SK-MEL-5 (cell line): Measurements from ENCODE around the gene BPIFB1. TPM values are rescaled to one million over a fixed set of nuclear protein-coding genes. Genes with fewer than 3 reads are reported as not detected.
A peak's percentile ranks its signal among the peaks of the same experiment; 100 is the strongest.

Source experiments
- DNase-seq: peaks from one replicate; pipeline ENCODE4 v3.0.0-alpha.2; 2016; ENCODE audit warnings: low read depth, low spot score
- in situ Hi-C: cut with HindIII; loops from 2 replicates; pipeline ENCODE4 v1.10.0; 2016; ENCODE audit warnings: low sequenced_read_pairs, high pct_unique_total_duplicates, low pct_unique_long_range_greater_than_20kb
- total RNA-seq: library from RNA; depleted of rRNA; stranded (reverse); fragments of >200 nt; shearing (Covaris generic); gene quantifications from 2 replicates; pipeline ENCODE4 v1.2.3, GENCODE V29; 2014

Gene BPIFB1
- total RNA-seq, 1 experiment from 2014 or later: not detected

DNA sequence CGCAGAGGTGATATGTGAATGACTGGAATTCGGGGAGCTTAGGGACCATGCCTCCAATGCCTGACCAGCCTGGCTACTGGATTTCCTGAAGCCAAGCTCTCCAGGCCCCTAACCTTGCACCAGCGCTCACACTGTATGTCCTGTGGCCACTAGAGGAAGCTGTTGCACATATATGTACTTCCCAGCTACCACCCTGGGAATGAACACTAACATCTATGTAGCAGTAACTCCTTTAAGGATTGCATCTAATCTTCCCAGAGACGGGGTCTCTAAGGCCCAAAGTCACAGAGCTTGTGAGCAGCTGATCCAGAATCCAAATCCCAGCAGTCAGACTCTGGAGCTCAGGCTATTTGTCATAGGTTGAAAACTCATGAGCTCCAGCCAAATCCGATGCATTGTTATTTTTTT is 20.4 kb upstream of the BPIFB1 start:
- peak; percentile 89 for DNase-seq
- in situ Hi-C loops: no loop called here

DNA sequence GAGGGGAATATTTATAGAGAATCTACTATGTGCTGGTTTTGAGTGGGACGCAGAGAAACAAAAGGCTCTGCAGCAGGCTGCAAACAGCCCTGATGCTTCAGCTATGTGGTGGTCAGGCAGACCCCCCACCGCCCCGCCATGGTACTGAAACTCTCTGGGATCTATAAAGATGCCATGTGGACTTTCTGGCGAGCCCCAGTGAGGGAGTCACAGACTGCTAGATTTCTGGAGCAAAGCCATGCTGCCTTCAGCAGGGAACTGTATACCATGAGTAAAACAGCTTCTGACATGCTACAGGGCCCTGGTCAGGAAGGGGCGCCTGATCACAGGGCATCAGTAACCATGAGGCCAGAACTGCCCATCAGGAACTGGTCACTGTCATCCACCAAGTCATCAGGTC is 19.2 kb upstream of the BPIFB1 start:
- in situ Hi-C loops: no loop called here
- no peak for DNase-seq

DNA sequence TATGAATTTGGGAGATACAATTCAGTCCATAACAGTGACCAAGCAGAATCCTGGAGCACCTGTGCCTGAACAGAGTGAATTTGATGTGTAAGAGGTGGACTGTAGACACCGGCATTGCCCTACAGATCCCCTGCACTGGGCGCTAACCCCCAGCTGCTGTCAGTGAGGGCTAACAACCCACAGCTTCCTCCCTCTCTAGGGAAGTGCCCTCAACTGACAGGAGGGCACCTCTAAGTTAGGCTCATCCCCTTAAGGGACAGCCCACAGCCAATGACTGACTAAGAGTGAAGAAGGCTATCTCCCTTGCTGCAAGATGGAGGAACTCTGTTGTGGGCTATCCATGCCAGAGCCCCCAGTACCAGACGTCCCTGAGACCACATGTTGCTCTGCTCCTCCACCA is 15.3 kb upstream of the BPIFB1 start:
- no peak for DNase-seq
- in situ Hi-C loops: no loop called here

DNA sequence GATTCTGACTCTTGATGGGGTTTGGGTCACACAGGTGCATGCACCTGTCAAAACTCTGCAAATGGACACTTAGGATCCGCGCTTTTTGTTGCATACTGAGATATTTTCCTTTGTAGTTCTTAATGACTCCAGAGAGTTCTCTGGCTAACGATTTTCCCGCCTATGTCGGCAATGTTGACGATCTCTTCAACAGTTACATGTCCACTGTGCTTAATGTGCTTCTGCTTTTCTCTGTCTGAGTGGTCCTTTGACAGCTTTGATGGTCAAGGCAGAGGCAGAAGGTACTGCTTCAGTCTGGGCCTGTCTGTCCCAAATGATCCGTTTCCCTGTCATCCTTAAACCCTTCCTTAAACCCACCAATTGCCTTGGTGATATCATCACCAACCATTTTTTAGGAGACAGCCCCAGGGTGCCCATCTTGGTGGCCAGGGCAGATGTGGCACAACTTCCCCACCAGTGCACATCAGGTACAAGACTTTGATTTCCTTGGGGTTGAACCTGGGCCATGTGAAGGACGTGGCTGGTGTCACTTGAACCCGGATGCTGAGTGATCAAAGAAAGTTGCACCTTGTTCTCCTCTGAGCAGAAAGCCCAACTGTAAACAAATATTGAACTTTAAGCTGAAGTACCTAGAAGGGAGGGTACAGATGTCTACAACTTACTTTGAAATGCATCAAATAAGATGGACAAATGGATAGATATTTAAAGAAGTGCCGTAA is 10.7 kb upstream of the BPIFB1 start:
- in situ Hi-C loops: no loop called here

DNA sequence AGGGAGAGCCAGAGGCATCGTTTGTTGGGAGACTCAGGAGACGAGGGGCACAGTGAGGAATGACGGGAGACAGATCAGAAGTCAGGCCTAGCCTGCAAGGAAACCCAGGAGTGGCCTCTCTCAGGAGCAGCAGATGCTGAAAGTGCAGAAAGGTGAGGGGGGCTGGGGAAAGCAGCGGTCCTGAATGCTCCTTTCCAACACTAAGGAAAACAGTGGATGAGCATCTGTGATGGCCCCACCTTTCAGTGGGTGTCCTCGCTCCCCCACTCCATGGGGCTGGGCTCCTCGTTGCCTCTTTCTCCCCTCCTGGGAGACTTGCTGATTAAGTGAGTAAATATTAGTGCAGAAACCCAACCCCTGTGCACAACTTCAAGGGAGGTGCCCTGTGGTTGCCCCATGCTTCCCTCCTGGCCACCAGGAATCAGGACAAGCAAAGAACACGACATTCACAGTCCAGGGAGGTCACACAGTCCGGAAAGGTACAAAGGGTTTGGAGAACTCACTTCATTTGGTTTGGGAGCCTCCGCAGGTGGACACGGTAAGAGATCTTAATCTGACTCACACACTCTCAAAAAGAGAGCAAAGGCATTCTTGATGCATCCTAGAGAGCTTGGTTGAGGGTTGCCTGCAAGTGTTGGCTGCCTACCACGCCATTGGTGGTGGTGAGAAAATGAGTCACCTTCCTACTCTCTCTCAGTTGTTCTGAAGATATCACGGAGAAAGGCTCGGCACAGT is 9.7 kb upstream of the BPIFB1 start:
- in situ Hi-C loops: no loop called here
- DNase-seq: no peak

More for the DNA sequence above, 10.7 kb upstream of the BPIFB1 start:
- no peak for DNase-seq

DNA sequence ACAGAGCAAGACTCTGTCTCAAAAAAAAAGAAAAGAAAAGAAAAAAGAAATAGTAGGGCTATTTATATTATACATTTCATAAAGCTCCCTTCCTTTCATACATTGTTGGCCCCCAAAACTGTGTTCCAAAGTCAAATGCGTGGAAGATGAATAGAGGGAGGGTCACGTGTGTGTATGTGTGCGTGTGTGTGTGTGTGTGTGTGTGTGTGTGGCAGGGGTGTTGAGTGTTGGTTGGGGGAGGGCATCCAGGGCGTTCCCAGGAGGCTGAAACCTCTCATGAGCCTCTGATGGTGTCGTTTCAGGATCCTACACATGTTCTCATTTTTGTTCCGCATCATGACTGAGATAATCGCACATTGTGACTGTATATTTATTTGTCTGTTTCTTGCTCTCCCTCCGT is 7.8 kb upstream of the BPIFB1 start:
- no peak for DNase-seq
- in situ Hi-C loops: no loop called here

DNA sequence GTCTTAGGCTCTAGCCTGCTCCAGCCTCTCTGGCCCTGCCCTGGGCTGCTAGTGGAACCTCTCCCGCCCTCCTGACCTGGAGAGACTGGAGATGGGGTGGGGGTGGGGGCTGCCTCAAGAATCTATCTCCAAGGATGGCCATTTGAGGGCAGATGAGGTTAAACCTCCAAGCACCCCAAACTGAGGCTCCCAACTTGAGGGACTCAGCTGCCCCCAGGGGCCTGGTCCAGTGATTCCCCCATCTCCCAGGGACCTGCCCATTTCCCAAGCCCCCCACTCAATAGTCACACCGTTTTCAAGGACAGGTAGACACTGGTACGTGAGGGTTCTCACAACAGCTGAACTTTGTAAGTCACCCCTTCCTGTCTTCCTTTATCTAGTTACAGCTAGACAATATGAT is 7.1 kb upstream of the BPIFB1 start:
- no peak for DNase-seq
- in situ Hi-C loops: no loop called here

DNA sequence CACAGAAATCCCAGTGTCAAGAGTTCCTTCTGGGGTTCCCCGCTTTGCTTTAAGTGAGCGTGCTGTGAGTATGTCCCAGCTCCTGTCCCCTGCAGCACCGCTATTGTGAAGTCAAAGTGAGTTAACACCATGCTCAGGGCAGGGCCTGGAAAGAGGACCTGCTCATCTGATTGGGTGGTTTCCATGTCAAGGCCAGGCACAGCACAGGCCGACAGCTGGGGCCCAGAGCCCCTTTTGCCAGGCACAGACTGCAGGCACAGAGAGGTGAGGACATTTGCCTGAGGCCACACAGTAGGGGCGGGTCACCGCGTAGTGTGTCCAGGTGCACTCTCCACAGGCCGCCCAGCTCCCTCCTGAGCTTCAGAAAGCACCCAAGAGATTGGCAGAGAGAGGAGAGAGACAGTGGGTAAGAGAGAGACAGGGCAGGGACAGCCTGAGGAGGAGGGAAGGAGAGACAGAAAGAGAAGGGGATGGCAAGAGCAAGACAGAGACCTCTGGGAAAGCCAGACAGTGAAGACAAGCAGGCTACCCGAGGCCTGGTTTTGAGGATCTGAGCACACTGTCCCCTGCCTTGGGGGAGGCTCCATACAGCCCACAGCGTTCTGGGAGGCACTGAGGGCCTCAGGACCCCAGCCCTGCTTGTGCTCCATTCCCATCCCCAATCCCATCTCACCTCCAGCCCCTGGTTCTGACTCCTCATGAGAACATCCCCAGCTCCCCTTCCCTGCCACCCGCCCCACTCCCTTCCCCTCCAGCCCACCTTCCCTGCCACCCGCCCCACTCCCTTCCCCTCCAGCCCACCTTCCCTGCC is 6.5 kb upstream of the BPIFB1 start:
- in situ Hi-C loops: no loop called here
- no peak for DNase-seq

DNA sequence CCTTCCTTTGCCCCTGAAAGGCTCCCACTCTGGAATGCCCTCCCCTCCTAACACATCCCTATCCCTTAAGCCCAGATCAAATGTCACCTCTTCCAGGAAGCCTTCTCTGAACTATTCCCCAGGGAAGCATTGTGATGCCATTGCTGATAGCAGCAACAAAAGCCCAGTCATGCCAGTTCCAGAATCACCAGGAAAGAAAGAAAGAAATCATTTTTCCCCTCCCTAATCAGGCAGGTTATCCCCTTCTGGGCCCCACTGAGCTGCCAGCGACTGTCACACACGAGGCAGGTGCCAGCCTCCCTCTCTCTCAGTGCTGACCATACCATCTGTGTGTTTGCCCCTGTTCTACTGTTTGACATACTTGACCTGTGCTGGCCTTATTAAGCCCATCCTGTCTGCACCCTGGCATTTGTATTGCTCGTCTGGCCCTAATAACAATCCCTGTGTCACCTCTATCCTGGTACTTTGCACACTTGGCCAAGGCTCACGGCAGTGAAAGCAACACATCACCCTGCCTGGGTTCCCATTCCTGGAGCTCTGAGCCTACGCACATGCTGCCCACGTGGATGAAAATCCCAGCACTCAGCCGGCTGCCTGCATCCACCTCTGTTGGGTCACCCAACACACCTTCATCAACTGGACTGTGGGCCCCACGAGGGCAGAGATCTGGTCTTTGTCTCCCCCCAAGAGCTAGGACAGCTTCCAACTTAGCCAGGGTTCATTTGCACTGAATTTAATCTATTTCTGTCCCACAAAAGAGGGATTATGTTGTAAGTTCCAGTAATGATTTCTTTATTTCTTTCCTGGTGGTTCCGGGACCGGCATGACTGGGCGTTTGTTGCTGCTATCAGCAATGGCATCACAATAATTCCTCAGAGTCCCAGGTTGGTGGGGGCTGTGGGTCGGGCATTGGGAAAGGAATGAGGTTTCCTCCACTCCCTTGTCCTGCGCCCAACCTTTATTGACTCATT is 5.3 kb upstream of the BPIFB1 start:
- in situ Hi-C loops: no loop called here
- peak; percentile 61 for DNase-seq

DNA sequence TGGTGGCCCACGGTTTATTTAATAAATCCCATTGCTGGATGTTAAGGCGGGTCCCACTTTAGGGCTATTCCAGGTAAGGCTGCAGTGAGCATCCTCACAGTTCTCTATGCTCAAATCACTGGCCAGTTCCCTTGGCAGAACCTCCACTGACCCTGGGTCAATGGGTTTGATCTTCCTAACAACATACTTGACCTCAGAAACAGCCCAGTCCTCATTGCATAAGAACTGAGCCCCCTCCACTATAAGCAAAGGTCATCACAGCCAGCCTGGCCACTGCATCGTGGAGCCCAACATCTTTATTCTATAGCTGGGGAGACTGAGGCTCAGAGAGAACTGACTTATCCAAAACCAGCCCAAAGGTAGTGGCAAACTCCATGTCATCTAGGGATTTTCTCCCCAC is 4.3 kb upstream of the BPIFB1 start:
- DNase-seq: no peak
- in situ Hi-C loops: no loop called here

DNA sequence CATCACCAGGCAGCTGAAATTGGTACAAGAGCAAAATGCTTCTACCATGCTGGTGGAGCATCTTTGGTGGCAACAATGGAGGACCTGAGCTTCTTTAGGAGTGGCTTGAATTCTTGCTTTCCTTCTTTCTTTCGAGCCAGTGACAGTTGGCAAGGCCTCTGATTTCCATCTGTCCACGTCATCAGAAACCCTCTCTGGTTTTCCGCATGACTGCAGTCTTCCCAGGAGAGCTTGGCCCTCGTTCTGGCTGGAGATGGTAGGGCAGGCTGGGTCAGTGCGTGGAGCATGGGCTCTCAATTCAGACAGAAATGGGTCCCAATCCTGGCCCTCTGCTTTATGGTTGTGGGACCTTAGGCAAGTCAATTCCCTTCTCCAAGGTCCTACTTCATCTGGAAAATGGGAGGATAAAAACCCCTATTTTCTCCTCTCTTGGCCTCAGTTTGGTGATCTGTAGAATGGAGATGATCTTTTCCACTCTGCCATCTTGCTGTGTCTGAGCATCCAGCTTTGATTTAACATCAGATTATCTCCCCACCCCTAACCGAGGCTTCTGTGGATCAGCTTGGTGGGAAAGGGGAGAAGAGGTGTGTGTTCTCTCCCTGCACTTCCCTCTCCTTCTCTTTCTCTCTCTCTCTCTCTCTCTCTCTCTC is 3.6 kb upstream of the BPIFB1 start:
- in situ Hi-C loops: no loop called here
- DNase-seq: no peak

DNA sequence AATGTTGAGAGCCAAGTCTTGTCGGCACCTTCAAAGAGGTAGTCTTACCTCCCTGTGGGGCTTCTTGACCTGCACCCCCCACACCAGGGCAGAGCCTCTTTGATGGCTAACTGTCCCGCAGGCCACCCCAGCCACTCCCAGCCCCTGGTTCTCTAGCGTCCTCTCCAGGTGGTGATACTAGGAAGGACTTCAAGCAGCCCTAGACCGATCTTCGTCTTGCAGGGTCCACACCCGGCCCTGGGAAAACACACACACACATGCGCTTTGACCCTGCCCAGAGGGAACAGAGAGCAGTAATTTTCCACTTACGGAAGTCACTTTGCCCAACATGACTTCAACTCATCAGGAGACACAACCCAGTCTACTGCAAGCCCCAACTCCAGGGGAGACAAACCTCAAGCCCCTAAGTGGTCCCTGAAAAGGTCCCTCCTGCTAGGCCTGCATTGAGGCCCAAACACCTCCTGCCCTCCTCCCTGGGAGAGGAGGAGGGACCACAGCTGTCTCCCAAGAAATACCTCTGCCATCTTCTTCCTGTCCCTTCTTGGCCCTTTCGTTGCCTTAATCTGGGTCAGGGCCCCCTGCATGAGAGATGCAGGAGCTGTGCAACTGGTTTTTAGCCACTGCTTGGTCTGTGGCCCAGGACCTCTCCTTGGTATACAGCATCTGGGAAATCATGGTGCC is 2.9 kb upstream of the BPIFB1 start:
- in situ Hi-C loops: no loop called here
- DNase-seq: no peak

DNA sequence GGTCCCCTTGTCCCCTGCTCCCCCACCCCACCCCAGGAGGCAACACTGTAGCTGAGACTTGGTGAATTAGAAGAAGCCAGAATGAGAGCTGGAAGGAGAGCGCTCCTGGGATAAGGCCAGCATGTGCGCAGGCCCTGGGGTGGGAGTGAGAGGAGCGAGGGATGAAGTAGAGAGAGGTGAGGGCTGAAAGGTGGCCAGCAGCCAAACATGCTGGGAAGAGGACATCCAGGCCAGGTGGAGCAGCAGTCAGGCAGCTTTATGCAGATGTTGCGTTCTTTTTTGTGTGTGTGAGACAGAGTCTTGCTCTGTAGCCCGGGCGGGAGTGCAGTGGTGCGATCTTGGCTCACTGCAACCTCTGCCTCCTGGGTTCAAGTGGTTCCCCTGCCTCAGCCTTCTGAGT is 2.2 kb upstream of the BPIFB1 start:
- in situ Hi-C loops: no loop called here

DNA sequence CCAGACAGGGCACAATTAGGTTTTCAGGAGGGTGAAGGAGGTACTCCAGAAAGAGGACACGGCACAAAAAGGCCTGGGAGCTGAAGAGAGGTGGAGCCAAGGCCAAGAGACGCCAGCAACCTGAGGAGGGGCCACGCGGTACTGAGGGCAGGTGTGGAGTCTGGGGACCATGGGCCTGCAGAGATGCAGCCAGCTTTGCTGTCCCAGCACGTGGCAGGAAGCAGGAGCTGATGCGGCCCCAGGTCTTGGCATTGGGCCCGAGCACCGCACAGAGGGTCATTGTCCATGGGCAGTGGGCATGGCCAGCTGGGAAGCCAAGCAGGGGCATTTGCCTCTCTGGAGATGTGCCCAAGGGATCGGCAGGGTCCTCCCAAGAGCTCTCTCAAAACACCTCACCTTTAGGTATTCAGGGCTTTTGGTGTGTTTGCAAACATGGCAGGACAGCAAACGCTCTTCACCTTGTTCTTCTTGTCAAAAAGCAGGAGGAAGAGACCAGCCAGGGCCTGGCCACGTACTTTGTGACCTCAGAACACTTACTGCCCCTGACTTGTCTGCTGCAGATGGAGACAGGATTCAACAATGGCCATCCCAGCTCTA is 1.4 kb upstream of the BPIFB1 start:
- peak; percentile 85 for DNase-seq
- in situ Hi-C loops: no loop called here

More for the DNA sequence above, 2.2 kb upstream of the BPIFB1 start:
- no peak for DNase-seq

DNA sequence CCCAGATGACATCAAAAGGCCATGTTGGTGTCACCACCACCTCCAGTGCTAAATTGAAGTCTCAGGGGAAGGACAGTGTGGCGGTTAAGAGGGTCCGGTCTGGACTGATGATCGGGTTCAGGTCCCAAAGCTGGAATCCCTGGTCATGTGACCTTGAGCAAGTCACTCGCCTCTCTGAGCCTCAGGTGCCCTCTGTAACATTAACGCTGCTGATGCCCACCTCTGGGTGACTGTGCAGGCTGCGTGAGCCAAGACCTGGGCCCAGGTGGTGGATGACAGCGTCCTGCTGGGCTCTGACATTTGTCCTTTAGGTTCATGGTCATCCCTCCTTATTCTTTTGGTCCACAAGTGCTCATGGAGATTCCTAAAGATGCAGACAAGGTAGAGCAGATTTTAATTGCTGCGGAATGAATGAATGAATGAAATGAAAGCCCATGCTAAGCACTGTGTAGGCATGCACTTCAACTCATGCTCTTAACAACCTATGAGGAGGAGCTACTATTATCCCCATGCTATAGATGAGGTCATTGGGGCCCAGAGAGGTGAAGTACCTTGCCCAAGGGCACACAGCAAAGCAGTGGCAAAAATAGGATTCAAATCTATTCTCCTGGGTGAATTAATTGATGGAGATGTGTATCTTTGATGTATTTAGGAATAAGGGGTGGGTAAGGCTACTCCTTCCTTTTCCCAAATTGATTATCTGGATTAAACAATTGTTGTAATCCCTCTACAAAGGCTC is 649 bp upstream of the BPIFB1 start:
- no peak for DNase-seq
- in situ Hi-C loops: no loop called here

DNA sequence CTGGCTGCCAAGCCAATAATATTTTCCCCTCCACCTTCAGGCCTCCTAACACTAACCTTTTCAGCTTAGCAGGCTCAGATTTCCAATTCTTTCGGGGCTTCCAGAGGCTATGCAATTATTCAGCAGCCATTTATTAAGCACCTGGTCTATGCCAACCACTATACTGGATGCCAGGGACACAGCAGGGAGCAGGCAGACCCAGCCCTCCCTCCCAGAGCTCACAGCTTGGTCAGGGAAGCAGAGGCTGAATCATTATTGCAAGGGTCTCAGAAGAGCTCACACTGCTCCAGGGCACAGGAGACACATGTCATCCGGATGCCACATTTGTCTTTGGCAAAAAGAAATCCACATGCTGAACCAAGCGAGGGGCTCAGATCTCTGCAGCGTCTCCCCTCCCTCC is 1.3 kb downstream of the BPIFB1 start:
- no peak for DNase-seq
- in situ Hi-C loops: no loop called here
